ENCODE data around the gene CHRM2.

CHRM2 gene

DNA sequence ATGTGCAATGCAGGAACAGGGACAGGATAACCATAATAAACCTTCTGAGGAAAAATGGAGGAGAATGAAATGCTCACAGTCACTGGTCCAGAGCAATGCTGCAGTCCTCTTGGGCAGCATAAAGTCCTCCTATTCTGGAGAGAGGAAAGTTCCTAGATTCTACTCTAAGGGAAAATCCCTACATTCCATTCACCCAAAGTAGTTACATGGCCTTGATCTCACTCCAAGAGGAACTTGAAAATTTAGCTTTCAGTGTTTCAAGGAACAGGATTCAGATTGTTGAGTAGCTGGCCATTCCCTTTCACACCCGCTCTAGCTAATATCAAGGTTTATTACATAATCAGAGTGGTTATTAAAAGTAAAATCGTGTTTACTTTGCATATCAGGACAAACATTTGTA is 168.3 kb downstream of the CHRM2 start:
- peak; percentile 10 for DNase-seq

- no peak for DNase-seq
Measured at GRCh38 chr7:137038706-137039105, 170.3 kb downstream of the CHRM2 start.

DNA sequence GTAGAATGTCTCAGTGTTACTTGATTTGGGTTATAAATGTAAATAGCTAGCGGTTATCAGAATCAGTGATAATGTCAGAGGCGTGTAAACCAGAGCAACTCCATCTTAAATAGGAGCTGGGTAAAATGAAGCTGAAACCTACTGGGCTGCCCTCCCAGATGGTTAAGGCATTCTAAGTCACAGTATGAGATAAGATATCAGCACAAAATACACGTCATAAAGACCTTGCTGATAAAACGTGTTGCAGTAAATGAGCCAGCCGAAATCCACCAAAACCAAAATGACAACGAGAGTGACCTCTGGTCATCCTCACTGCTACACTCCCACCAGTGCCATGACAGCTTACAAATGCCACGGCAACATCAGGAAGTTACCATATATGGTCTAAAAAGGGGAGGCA is 172.3 kb downstream of the CHRM2 start:
- DNase-seq, result no peak

- no peak for DNase-seq
Measured at GRCh38 chr7:137045573-137045972, 177.1 kb downstream of the CHRM2 start.

GRCh38 chr7:137069249-137069963 is 201.0 kb downstream of the CHRM2 start:
- no peak for DNase-seq
